Measurements from ENCODE around the gene SLC36A2.

- TF ChIP-seq POLR2A (IDR thresholded peaks at IDR 0.05): no peak
- TF ChIP-seq, protein P1, sequence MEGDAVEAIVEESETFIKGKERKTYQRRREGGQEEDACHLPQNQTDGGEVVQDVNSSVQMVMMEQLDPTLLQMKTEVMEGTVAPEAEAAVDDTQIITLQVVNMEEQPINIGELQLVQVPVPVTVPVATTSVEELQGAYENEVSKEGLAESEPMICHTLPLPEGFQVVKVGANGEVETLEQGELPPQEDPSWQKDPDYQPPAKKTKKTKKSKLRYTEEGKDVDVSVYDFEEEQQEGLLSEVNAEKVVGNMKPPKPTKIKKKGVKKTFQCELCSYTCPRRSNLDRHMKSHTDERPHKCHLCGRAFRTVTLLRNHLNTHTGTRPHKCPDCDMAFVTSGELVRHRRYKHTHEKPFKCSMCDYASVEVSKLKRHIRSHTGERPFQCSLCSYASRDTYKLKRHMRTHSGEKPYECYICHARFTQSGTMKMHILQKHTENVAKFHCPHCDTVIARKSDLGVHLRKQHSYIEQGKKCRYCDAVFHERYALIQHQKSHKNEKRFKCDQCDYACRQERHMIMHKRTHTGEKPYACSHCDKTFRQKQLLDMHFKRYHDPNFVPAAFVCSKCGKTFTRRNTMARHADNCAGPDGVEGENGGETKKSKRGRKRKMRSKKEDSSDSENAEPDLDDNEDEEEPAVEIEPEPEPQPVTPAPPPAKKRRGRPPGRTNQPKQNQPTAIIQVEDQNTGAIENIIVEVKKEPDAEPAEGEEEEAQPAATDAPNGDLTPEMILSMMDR (IDR thresholded peaks at IDR 0.05 in 8 of 11, conservative IDR thresholded peaks at IDR 0.05 in 3 of 11): no peak
Observed at GRCh38 chr5:151328734-151329133, 18.6 kb downstream of the SLC36A2 start.

Measured in spleen (tissue), 7 donors.